ENCODE data around the gene RHOG.
"Not testable (repeated sequence)": the region's sequence is repeated elsewhere in the genome, so short reads cannot be mapped to it uniquely, and the experiment has no call there.

The RHOG gene

DNA sequence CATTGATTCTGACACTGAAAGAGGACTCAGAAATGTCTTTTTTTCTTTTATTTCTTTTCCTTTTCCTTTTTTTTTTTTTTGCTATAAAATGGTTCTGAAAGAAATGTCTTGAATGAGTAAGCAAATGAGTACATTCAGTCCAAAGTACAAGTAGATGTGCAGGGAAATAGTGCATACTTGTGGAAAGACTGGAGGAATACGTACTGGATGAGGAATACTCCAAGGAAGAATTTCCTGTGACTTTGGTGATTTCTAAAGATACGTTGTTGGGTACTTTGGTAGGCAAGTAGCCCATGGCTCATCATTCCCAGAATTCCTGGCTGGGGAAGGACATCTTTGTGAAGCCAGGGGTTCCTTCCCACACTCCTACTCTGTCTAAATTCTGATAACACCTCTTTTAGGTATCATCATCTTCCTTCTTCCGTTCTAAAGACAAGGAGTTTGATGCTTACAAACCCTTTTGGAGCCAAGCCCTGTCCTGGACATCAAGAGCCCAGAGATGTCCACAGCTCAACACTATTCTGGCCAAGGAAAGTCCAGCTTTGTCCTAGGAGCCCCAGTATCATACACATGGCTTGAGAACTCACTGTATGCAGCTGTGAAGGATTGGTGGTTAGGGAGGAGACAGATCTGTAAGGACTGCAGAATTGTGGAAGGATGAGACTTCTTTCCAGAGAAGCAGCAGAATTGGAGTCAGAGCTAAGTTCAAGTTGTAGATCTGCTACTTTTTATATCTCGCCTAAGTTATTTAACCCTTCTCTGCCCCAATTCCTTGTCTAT lies 38.6 kb downstream of the RHOG start:
- no peaks in the 10 kb centered on the region for H3K9me3 ChIP-seq (ENCODE audit: control insufficient read depth, low read depth, low read length)
- H3K9ac ChIP-seq (ENCODE audit: low read length), result no peak overlapping the region
- H3K4me3 ChIP-seq (ENCODE audit: low read length), result no peak overlapping the region
- no peaks in the 10 kb centered on the region for H3K36me3 ChIP-seq (ENCODE audit: control insufficient read depth, low read depth, low read length)
- no peak overlapping the region for H3K27ac ChIP-seq (ENCODE audit: low read length)
- no peaks in the 10 kb centered on the region for H3K4me1 ChIP-seq (ENCODE audit: control insufficient read depth, low read depth, low read length)
- H3K27me3 ChIP-seq (ENCODE audit: control insufficient read depth, insufficient read depth, low read length), result no peaks in the 10 kb centered on the region

DNA sequence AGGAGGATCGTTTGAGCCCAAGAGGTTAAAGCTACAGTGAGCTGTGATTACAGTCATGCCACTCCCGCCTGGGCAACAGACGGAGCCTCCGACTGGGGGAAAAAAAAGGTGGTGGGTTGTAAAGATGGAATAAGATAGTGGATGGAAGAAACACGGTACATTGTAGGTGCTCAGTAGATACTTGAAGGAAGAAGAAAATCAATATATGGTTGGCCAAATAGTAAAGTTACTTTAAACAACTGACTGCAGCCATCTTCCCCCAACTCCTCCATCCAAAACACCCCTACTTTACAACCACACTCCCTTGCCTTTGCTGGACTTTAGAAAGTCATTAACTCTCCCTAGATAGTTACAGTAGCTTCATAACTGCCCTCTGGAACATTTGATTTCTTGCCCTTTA lies 40.9 kb downstream of the RHOG start:
- Histone ChIP-seq H3K36me3 (ENCODE audit: control insufficient read depth, low read depth, low read length) (no peaks in the 10 kb centered on the region), H3K27me3 (ENCODE audit: control insufficient read depth, insufficient read depth, low read length) (no peaks in the 10 kb centered on the region), H3K27ac (ENCODE audit: low read length) (no peak overlapping the region), H3K9ac (ENCODE audit: low read length) (no peak overlapping the region), H3K9me3 (ENCODE audit: control insufficient read depth, low read depth, low read length) (no peaks in the 10 kb centered on the region), H3K4me3 (ENCODE audit: low read length) (no peak overlapping the region), H3K4me1 (ENCODE audit: control insufficient read depth, low read depth, low read length) (peaks cover 12% of the 10 kb centered on the region)

DNA sequence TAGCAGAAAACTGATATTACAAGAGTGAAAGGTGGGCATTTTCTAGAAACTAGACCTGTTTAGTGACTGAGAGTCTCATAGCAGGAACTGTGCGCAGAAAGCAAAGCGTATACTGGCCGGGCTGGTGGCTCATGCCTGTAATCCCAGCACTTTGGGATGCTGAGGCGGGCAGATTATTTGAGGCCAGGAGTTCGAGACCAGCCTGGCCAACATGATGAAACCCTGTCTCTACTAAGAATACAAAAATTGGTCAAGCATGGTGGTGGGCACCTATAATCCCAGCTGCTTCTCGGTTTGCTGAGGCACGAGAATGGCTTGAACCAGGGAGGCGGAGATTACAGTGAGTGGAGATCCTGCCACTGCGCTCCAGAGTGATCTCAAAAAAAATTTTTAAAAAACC lies 41.6 kb downstream of the RHOG start:
- Histone ChIP-seq H3K36me3 (ENCODE audit: control insufficient read depth, low read depth, low read length) (peaks cover under 1% of the 10 kb centered on the region), H3K27ac (ENCODE audit: low read length) (no peak overlapping the region), H3K4me1 (ENCODE audit: control insufficient read depth, low read depth, low read length) (peaks cover 12% of the 10 kb centered on the region), H3K27me3 (ENCODE audit: control insufficient read depth, insufficient read depth, low read length) (no peaks in the 10 kb centered on the region), H3K9ac (ENCODE audit: low read length) (no peak overlapping the region), H3K4me3 (ENCODE audit: low read length) (no peak overlapping the region), H3K9me3 (ENCODE audit: control insufficient read depth, low read depth, low read length) (no peaks in the 10 kb centered on the region)

DNA sequence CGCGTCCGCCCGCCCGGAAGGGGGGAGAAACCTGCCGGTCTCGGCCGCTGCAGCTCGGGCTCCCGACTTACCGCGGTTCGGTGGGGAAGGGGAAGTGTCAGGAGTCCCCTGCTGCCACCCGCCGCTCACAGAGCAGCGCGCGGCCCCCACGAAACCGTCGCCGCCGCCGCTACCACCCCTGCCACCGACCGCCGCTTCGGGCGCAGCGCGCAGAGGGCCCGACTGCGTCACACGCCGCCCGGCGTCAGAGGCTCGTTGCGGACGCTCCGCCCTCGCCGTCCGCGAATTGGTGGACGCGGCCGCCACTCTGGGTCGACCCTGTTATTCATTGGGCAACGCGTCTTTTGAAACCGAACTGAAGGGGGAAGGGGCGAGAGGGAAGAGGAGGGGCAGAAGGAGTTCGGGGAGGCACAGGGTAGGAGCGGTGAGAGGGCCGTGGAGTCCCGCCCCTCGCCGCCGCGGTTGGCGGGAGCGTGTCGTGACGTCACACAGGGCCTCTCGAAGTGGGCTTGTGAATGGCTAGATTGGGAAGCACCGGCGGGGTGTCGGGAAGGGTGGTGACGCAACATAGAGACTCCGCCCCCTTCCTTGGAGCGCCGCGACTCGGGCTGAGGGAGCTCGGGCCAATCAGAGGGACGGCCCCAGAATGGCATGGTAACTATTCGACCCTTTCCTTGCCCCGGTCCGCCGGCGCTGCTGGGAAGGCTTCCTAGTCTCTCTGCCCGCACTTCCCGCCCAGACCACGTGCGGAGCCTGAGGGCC lies 43.2 kb downstream of the RHOG start, which contains the start of gene NUP98:
TSS of gene NUP98 (minus strand) at position 226 of the 762 bp plus-strand sequence. CDS start 15,437 bp downstream, outside the sequence.
- H3K36me3 ChIP-seq (ENCODE audit: control insufficient read depth, low read depth, low read length), result peaks cover 15% of the 10 kb centered on the region
- peak within 1 kb of the TSS; percentile 91 for H3K9ac ChIP-seq (ENCODE audit: low read length)
- H3K4me1 ChIP-seq (ENCODE audit: control insufficient read depth, low read depth, low read length), result peaks cover 12% of the 10 kb centered on the region
- H3K27me3 ChIP-seq (ENCODE audit: control insufficient read depth, insufficient read depth, low read length), result no peaks in the 10 kb centered on the region
- no peaks in the 10 kb centered on the region for H3K9me3 ChIP-seq (ENCODE audit: control insufficient read depth, low read depth, low read length)
- peak within 1 kb of the TSS; percentile 84 for H3K27ac ChIP-seq (ENCODE audit: low read length)
- peak within 1 kb of the TSS; percentile 99 for H3K4me3 ChIP-seq (ENCODE audit: low read length)

DNA sequence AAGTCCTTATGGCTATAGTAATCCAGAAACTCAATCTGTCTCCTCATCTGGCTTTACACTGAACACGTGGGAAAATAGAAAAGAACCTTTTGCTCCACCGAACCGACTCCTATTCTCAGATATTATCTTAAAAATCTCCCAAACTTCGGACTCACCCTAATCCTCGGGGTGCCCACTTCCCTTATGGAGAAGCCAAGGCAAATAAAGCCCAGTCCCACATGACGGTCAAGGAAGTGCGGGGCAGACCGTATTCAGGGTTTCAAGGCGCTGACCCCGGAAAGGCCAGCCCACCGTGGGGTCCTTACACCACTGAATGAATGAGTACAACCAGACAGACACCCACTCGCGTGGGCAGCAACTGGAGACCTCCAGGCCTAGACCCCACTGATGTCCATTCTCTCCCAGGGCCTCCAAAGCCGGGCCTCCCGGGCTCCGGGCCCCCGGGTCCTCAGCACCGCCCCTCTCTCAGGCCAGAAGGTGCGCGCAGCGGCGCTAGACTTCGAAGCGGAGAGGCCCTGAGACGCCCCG lies 43.9 kb downstream of the RHOG start:
- Histone ChIP-seq H3K4me1 (ENCODE audit: control insufficient read depth, low read depth, low read length) (peaks cover 12% of the 10 kb centered on the region), H3K27ac (ENCODE audit: low read length) (peak overlapping the region; percentile 84), H3K27me3 (ENCODE audit: control insufficient read depth, insufficient read depth, low read length) (no peaks in the 10 kb centered on the region), H3K9ac (ENCODE audit: low read length) (peak overlapping the region; percentile 91), H3K36me3 (ENCODE audit: control insufficient read depth, low read depth, low read length) (peaks cover 19% of the 10 kb centered on the region), H3K4me3 (ENCODE audit: low read length) (peak overlapping the region; percentile 99), H3K9me3 (ENCODE audit: control insufficient read depth, low read depth, low read length) (no peaks in the 10 kb centered on the region)

DNA sequence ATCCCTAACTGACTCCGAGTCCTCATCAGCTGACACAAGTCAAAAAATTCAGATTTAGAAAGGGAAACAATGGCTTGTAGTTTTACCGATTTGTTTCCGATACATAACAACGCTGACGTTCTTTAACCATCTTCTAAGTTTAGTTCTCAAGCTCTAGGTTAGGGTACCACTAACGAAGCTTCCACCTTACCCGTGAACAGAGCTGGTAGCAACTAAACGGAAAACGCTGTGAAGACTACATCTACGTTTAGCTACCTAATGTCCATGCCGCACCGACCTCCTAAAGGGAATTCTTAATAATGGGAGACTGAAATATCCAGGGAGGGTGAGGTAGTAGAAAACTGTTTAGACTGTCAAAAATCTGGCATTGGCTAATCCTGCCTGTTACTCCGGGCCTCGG lies 44.4 kb downstream of the RHOG start:
- Histone ChIP-seq H3K27ac (ENCODE audit: low read length) (peak overlapping the region; percentile 84), H3K9me3 (ENCODE audit: control insufficient read depth, low read depth, low read length) (no peaks in the 10 kb centered on the region), H3K9ac (ENCODE audit: low read length) (peak overlapping the region; percentile 91), H3K36me3 (ENCODE audit: control insufficient read depth, low read depth, low read length) (peaks cover 19% of the 10 kb centered on the region), H3K4me3 (ENCODE audit: low read length) (peak overlapping the region; percentile 99), H3K27me3 (ENCODE audit: control insufficient read depth, insufficient read depth, low read length) (no peaks in the 10 kb centered on the region), H3K4me1 (ENCODE audit: control insufficient read depth, low read depth, low read length) (peaks cover 12% of the 10 kb centered on the region)

DNA sequence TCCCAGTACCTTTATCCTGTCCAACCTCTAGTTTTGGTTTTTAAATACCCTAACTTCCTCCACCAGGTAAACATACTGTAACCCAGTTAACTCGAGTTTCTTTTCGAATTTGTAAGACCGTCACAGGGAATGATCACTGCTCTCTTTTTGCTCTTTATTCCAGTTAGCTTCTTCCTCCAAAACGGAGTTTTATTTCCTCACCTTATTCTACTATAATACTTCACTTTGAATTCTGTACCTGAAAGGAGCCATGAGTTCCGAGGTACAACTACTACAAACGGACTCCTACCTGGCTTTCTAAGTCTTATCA lies 44.8 kb downstream of the RHOG start:
- Histone ChIP-seq H3K27ac (ENCODE audit: low read length) (no peak overlapping the region), H3K9ac (ENCODE audit: low read length) (peak overlapping the region; percentile 91), H3K36me3 (ENCODE audit: control insufficient read depth, low read depth, low read length) (peaks cover 19% of the 10 kb centered on the region)

DNA sequence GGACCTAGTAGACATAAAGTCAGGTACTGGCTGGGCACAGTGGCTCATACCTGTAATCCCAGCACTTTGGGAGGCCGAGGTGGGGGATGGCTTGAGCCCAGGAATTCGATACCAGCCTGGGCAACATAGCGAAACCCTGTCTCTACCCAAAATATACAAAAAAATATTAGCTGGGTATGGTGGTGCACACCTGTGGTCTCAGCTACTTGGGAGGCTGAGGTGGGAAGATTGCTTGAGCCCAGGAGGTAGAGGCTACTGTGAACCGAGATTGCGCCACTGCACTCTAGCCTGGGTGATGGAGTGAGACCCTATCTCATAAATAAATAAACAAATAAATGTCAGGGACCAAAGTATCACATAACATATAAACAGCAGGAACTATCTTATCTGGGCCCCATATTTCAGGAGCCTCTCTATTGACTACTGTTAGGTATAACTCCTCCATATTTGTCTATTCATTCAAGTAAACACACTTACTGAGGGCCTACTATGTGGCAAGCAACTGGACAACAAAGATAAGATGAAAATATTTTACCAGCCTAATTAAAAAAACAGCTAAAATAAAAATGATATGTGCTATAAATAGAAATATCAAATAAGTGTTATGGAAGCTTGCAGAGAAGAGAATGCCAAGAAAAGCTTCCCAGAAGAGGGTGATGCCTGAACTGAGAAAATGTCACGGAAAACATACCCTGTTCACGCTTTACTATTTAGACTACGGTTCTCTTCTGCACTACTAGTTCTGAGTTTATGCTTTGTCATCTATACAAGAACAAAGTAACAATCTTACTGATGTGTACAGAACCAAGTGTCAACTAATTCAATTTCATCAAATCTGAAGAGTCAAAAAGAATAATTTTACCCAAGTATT lies 45.4 kb downstream of the RHOG start:
- H3K27me3 ChIP-seq (ENCODE audit: control insufficient read depth, insufficient read depth, low read length), result no peaks in the 10 kb centered on the region
- H3K27ac ChIP-seq (ENCODE audit: low read length), result no peak overlapping the region
- H3K4me3 ChIP-seq (ENCODE audit: low read length), result peak overlapping the region; percentile 99
- H3K9me3 ChIP-seq (ENCODE audit: control insufficient read depth, low read depth, low read length), result no peaks in the 10 kb centered on the region
- H3K4me1 ChIP-seq (ENCODE audit: control insufficient read depth, low read depth, low read length), result peaks cover 12% of the 10 kb centered on the region
- peaks cover 21% of the 10 kb centered on the region for H3K36me3 ChIP-seq (ENCODE audit: control insufficient read depth, low read depth, low read length)
- peak overlapping the region; percentile 91 for H3K9ac ChIP-seq (ENCODE audit: low read length)

More for the DNA sequence above, 44.8 kb downstream of the RHOG start:
- no peaks in the 10 kb centered on the region for H3K9me3 ChIP-seq (ENCODE audit: control insufficient read depth, low read depth, low read length)
- no peaks in the 10 kb centered on the region for H3K27me3 ChIP-seq (ENCODE audit: control insufficient read depth, insufficient read depth, low read length)
- peaks cover 12% of the 10 kb centered on the region for H3K4me1 ChIP-seq (ENCODE audit: control insufficient read depth, low read depth, low read length)
- H3K4me3 ChIP-seq (ENCODE audit: low read length), result peak overlapping the region; percentile 99

DNA sequence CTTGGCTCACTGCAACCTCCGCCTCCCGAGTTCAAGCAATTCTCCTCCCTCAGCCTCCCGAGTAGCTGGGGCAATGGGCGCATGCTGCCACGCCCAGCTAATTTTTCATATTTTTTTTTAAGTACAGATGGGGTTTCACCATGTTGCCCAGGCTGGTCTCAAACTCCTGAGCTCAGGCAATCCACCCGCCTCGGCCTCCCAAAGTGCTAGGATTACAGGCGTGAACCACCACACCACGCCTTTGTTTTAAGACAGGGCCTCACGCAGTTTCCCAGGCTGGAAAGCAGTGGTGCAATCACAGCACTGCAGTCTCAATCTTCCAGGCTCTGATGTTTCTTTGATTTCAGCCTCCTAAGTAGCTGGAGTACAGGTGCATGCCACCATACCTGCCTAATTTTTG lies 46.4 kb downstream of the RHOG start:
- not testable (repeated sequence) for H3K9me3 ChIP-seq (ENCODE audit: control insufficient read depth, low read depth, low read length); H3K27ac ChIP-seq (ENCODE audit: low read length); H3K9ac ChIP-seq (ENCODE audit: low read length); H3K4me3 ChIP-seq (ENCODE audit: low read length); H3K27me3 ChIP-seq (ENCODE audit: control insufficient read depth, insufficient read depth, low read length)
- Histone ChIP-seq H3K36me3 (ENCODE audit: control insufficient read depth, low read depth, low read length) (peaks cover 26% of the 10 kb centered on the region), H3K4me1 (ENCODE audit: control insufficient read depth, low read depth, low read length) (peaks cover 12% of the 10 kb centered on the region)

DNA sequence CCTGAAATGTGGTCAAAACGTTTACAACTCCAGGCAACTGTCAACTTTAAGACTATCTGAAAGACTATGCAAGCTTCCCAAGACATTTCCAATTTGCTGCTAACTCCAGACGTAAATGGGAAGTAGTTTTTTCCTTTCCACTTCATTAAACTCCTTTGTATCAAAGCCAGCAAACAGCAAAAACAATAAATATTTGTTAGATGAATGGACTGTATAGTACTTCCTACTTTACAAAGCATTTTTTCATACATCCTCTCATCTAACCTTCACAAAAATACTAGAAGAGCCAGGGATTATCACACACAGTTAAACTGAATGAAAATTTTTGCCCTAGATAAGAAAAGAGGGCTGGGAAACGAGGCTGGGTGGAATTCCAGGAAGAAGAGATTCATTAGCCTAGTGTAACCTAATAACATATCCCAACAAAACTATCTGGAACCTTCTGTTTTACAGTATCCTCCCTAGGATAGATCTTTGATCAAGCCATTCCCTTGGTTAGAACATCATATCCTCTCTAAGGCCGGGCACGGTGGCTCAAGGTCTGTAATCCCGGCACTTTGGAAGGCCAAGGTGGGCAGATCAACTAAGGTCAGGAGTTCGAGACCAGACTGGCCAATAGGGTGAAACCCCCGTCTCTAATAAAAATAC lies 53.9 kb downstream of the RHOG start:
- H3K27me3 ChIP-seq (ENCODE audit: control insufficient read depth, insufficient read depth, low read length), result no peaks in the 10 kb centered on the region
- peaks cover 15% of the 10 kb centered on the region for H3K36me3 ChIP-seq (ENCODE audit: control insufficient read depth, low read depth, low read length)
- no peak overlapping the region for H3K27ac ChIP-seq (ENCODE audit: low read length)
- H3K9me3 ChIP-seq (ENCODE audit: control insufficient read depth, low read depth, low read length), result no peaks in the 10 kb centered on the region
- H3K9ac ChIP-seq (ENCODE audit: low read length), result no peak overlapping the region
- H3K4me1 ChIP-seq (ENCODE audit: control insufficient read depth, low read depth, low read length), result no peaks in the 10 kb centered on the region
- no peak overlapping the region for H3K4me3 ChIP-seq (ENCODE audit: low read length)

DNA sequence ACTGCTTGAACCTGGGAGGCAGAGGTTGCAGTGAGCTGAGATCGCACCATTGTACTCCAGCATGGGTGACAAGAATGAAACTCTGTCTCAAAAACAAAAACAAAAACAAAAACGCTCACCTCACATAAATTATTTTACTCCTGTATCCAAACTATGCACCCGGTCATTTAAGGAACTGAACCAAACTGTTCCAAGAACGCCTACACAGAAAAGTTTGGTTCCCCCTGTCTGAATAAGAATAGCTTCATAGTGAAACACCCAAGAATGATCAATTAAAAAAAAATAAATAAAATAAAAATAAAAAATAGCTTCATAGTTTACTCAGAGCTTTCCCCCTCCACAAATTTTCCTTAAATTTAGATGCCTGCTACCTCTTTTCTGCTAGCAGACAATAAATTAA lies 57.1 kb downstream of the RHOG start:
- Histone ChIP-seq H3K36me3 (ENCODE audit: control insufficient read depth, low read depth, low read length) (peaks cover 30% of the 10 kb centered on the region), H3K27me3 (ENCODE audit: control insufficient read depth, insufficient read depth, low read length) (no peaks in the 10 kb centered on the region), H3K27ac (ENCODE audit: low read length) (no peak overlapping the region), H3K4me3 (ENCODE audit: low read length) (no peak overlapping the region), H3K4me1 (ENCODE audit: control insufficient read depth, low read depth, low read length) (no peaks in the 10 kb centered on the region), H3K9ac (ENCODE audit: low read length) (no peak overlapping the region), H3K9me3 (ENCODE audit: control insufficient read depth, low read depth, low read length) (no peaks in the 10 kb centered on the region)

Measured in iPS-18a (cell line).